Kidney epithelial cell (primary cell): ENCODE results near the gene APOC4. TPM values are rescaled to one million over a fixed set of nuclear protein-coding genes. Genes with fewer than 3 reads are reported as not detected.

Source experiments
- DNase-seq: peaks from one replicate; pipeline ENCODE4 v3.0.0-alpha.2; 2010; ENCODE audit warnings: low read depth
- H3K27me3 ChIP-seq: 2 replicates; pipeline ENCODE4 v1.6.0; 2011; ENCODE audit warnings: low read length; ENCODE audit not compliant: control insufficient read depth, insufficient read depth
- H3K36me3 ChIP-seq: 2 replicates; pipeline ENCODE4 v1.5.1; 2011; ENCODE audit warnings: low read length; ENCODE audit not compliant: control insufficient read depth, insufficient read depth
- H3K4me3 ChIP-seq: 2 replicates; pipeline ENCODE4 v1.5.1; 2011; ENCODE audit warnings: low read depth, mild to moderate bottlenecking, control low read depth, low read length
- total RNA-seq: library from RNA; depleted of rRNA; stranded (reverse); fragments of >200 nt; gene quantifications from 2 replicates; pipeline ENCODE4 v1.2.3, GENCODE V29; 2015
- TF ChIP-seq, protein P1 (sequence below): IDR thresholded peaks from 2 replicates; pipeline ENCODE4 v1.5.1; 2011; ENCODE audit warnings: mild to moderate bottlenecking, moderate library complexity, low read length, control low read depth, inconsistent platforms; ENCODE audit not compliant: insufficient read depth, poor library complexity, severe bottlenecking

The APOC4 gene
- total RNA-seq, 1 donor from 2014 or later, result not detected

DNA sequence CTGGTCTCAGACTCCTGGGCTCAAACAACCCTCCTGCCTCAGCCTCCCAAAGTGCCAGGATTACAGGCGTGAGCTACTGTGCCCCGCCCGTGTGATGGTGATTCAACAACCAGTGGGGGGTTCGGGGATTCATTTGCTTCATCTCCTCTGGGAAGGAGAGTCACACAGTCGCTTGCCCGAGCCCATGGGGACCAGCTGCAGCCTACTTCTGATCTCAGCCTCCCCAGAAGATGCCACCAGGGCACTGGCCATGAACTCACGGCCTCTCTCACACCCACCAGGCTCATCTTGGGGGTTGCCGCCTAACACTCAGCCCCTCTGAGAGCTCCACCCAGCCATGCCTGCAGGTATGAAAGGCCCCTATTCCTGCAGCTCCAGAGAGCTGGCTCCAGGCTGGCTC, 44.2 kb upstream of the APOC4 start:
- Histone ChIP-seq H3K36me3 (peaks cover 9% of the 10 kb centered on the region), H3K27me3 (no peaks in the 10 kb centered on the region), H3K4me3 (no peak overlapping the region)
- DNase-seq, result no peak
- TF ChIP-seq, protein P1, sequence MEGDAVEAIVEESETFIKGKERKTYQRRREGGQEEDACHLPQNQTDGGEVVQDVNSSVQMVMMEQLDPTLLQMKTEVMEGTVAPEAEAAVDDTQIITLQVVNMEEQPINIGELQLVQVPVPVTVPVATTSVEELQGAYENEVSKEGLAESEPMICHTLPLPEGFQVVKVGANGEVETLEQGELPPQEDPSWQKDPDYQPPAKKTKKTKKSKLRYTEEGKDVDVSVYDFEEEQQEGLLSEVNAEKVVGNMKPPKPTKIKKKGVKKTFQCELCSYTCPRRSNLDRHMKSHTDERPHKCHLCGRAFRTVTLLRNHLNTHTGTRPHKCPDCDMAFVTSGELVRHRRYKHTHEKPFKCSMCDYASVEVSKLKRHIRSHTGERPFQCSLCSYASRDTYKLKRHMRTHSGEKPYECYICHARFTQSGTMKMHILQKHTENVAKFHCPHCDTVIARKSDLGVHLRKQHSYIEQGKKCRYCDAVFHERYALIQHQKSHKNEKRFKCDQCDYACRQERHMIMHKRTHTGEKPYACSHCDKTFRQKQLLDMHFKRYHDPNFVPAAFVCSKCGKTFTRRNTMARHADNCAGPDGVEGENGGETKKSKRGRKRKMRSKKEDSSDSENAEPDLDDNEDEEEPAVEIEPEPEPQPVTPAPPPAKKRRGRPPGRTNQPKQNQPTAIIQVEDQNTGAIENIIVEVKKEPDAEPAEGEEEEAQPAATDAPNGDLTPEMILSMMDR, result no peak

DNA sequence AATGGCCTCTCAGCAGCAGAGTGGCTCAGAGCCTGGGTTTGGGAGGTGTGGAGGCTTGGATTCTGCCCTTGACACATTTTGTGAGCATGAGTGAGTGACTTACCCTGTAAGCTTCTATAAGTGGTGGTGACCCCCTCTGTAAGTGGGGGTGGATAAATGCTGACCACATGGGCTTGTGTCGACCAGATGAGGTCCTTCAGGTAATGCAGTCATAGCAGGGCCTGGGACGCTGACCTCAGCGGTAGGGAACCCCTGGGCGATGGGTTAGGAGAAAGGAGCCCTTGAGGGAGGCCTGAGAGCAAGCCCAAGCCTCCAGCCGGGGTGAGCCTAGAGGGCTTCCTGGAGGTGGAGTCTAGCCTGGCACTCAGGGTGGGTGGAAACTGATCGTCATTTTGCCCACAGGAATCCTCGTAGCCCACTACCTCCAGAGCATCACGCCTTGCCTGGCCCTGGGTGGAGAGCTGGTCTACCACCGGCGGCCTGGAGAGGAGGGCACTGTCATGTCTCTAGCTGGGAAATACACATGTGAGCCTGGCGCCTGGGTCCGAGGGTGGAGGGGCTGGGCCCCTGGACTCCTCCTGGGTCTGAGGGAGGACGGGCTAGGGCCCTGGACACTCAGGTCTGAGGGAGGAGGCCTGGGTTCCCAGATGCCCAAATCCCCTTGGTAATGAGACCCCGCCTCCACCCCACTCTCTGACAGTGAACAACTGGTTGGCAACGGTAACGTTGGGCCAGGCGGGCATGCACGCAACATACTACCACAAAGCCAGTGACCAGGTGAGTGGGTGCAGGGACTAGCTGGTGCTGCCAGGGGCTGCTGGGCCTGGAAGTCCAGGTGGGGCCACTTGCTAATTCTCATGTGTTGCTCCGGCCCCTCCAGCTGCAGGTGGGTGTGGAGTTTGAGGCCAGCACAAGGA, 41.5 kb upstream of the APOC4 start:
- Histone ChIP-seq H3K4me3 (no peak overlapping the region), H3K27me3 (peaks cover 9% of the 10 kb centered on the region), H3K36me3 (peaks cover 6% of the 10 kb centered on the region)
- TF ChIP-seq, protein P1, result no peak
- DNase-seq, result no peak

DNA sequence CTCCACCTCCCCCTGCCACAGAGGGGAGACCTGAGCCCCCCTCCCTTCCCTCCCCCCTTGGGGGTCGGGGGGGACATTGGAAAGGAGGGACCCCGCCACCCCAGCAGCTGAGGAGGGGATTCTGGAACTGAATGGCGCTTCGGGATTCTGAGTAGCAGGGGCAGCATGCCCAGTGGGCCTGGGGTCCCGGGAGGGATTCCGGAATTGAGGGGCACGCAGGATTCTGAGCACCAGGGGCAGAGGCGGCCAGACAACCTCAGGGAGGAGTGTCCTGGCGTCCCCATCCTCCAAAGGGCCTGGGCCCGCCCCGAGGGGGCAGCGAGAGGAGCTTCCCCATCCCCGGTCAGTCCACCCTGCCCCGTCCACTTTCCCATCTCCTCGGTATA, 38.8 kb upstream of the APOC4 start:
- H3K36me3 ChIP-seq, result peaks cover 2% of the 10 kb centered on the region
- TF ChIP-seq, protein P1, result no peak

DNA sequence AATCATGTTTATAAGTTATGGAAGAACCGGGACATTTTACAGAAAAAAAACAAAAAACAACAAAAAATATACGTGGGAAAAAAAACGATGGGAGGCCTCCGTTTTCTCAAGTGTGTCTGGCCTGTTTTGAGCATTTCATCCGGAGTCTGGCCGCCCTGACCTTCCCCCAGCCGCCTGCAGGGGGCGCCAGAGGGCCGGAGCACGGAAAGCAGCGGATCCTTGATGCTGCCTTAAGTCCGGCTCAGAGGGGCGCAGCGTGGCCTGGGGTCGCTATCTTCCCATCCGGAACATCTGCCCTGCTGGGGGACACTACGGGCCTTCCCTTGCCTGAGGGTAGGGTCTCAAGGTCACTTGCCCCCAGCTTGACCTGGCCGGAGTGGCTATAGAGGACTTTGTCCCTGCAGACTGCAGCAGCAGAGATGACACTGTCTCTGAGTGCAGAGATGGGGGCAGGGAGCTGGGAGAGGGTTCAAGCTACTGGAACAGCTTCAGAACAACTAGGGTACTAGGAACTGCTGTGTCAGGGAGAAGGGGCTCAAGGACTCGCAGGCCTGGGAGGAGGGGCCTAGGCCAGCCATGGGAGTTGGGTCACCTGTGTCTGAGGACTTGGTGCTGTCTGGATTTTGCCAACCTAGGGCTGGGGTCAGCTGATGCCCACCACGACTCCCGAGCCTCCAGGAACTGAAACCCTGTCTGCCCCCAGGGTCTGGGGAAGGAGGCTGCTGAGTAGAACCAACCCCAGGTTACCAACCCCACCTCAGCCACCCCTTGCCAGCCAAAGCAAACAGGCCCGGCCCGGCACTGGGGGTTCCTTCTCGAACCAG, 38.2 kb upstream of the APOC4 start:
- TF ChIP-seq, protein P1, result peak; percentile 99
- no peak overlapping the region for H3K4me3 ChIP-seq
- no peak for DNase-seq
- peaks cover 2% of the 10 kb centered on the region for H3K36me3 ChIP-seq
- H3K27me3 ChIP-seq, result peaks cover 17% of the 10 kb centered on the region

More for the DNA sequence above, 38.8 kb upstream of the APOC4 start:
- DNase-seq, result no peak
- no peak overlapping the region for H3K4me3 ChIP-seq
- H3K27me3 ChIP-seq, result peaks cover 17% of the 10 kb centered on the region

DNA sequence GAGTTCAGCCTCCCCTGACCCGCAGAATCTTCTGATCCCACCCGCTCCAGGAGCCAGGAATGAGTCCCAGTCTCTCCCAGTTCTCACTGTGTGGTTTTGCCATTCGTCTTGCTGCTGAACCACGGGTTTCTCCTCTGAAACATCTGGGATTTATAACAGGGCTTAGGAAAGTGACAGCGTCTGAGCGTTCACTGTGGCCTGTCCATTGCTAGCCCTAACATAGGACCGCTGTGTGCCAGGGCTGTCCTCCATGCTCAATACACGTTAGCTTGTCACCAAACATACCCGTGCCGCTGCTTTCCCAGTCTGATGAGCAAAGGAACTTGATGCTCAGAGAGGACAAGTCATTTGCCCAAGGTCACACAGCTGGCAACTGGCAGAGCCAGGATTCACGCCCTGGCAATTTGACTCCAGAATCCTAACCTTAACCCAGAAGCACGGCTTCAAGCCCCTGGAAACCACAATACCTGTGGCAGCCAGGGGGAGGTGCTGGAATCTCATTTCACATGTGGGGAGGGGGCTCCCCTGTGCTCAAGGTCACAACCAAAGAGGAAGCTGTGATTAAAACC, 37.5 kb upstream of the APOC4 start:
- Histone ChIP-seq H3K27me3 (peaks cover 17% of the 10 kb centered on the region), H3K4me3 (no peak overlapping the region)
- TF ChIP-seq, protein P1, result no peak

More for the DNA sequence above, 37.5 kb upstream of the APOC4 start:
- H3K36me3 ChIP-seq, result peaks cover 2% of the 10 kb centered on the region
- no peak for DNase-seq
